HG03280 (cell line): ENCODE results near the gene SWAP70.
"Not testable (repeated sequence)": the region's sequence is repeated elsewhere in the genome, so short reads cannot be mapped to it uniquely, and the experiment has no call there.

ENCODE experiments used
- ATAC-seq: cut with Tn5 transposase; IDR thresholded peaks from one replicate; pipeline ENCODE4 v1.9.1; 2021; ENCODE audit warnings: mild to moderate bottlenecking, moderate library complexity; ENCODE audit not compliant: unreplicated experiment

The SWAP70 gene

GRCh38 chr11:9718147-9718546 lies 54.3 kb downstream of the SWAP70 start:
- ATAC-seq: no peak

DNA sequence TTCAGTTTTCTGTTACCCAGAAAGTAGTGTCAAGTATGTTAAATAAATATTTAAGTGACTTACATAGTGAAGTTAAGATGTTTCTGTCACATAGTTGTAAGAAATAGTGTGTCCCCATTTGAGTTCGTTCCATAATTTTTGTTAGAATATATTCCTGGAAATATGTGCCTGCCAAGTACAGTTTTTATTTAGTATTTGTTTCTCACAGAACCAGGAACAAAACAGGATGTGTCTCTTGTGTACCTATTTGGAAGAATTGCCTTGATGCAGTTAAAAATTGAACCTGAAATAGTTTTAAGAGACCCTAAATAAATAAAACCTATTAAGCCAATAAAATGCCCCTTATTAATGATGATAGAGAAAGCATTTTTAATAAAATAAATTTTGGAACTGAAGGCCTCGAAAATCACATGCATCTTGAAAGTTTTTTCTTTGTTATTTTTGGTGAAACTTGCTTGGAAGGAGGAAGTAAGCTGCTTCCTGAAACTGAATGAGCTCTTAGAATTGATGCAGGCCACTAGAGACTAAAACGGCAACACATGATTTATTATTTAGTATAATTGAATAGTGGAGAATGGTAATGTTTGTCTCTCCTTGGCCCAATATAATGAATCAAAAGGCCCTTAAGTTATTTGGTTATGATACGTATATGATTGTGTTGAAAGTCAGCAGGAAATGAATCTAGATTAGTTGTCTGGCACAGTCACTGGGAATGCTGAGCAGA lies 55.9 kb downstream of the SWAP70 start:
- ATAC-seq: no peak

DNA sequence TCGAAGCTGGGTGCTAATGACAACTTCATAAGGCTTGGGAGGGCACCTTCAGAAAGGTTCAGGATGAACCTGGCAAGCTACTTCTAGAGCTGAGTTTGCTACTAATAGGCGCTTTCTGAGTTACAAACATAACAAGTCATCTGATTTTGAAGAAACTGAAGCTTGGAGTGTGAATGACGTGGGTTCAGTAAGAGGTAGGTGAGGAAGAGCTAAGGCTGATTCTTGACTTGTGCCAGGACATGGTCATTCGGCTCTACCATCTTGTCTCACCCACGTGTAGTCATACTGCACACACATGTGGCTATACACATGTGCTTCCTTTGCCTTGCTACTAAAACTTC lies 56.4 kb downstream of the SWAP70 start:
- ATAC-seq: no peak

GRCh38 chr11:9722023-9722422 lies 58.1 kb downstream of the SWAP70 start:
- no peak for ATAC-seq

DNA sequence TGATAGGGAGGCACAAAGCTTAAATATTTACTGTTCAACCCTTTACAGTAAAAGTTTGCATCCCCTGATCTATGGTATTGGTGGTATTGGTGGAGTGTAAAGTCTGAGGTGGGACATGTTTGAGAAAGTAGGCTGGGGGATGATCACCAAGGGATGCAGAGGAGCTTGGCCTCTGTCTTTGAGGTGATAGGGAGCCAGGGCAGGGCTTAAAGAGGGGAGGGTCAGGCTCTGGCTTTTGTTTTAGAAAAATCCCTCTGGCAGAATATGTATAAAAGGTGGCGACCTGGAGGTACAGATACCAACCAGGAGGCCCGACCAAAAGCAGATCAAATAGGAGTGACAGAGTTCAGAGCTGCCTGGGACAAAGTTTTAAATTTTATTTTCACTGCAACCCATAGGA lies 59.0 kb downstream of the SWAP70 start:
- ATAC-seq: no peak

DNA sequence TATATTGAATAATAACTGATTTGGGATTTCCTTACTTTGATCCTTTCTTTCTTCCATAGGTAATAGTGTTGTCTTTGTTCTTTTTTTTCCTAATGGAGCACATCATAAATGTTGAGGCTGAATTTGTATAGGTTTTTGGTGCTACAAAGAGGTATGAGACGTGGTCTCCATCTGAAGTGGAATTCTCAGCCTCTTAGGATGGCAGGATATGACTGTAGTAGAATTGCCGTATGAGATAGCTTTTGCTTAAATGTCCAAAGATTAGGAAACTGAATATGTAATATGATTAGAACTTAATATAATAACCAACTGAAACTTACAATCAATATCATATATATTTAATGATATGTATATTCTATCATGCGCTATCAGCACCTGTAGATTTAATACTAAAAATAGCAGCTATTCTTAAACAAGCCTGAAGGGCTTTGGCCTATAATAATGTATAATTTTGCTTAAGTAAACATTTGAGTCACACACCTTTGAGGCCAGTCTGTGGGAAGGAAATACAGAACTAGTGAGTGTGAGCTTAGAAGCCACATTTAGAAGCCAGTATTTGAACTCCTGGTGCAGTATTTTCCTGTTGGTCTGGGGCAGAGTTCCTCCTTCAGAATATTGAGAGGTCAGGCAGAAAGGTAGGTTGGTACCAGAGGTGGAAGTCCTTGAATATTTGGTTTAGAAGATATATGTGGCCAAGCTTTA lies 62.6 kb downstream of the SWAP70 start:
- no peak for ATAC-seq

GRCh38 chr11:9728058-9728457 lies 64.2 kb downstream of the SWAP70 start:
- ATAC-seq: no peak

DNA sequence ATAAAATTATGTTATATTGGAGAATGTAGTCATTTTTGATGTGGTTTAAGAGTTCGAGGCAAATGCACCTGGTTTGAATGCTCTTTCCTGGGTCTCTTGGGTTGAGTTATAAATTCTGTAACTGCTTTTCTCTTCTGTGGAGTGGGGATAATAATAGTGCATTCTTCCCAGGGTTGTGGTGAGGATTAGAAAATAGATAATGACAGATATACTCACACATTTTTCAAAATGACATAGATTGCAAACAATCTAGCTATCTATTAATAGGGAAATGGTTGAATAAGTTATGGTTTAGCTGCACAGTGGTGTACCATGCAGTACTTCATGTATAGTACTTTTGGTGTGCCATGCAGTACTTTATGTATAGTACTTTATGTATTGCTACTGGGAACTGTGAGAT lies 67.4 kb downstream of the SWAP70 start:
- no peak for ATAC-seq

DNA sequence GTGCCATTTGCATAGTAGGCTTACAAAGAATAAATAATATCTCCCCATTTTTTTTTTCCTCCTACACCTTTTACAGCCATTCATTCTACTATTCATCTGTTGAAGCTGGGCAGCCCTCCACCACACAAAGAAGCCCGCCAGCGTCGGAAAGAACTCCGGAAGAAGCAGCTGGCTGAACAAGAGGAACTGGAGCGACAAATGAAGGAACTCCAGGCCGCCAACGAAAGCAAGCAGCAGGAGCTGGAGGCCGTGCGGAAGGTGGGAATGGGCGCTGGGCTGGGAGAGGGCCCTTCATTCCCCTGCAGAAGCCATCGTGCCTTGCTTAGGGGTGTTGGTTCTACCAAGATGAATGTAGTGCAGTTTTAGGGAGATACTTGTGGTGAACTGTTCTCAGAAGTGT lies 68.6 kb downstream of the SWAP70 start:
- no peak for ATAC-seq

GRCh38 chr11:9733212-9733611 lies 69.3 kb downstream of the SWAP70 start:
- no peak for ATAC-seq

DNA sequence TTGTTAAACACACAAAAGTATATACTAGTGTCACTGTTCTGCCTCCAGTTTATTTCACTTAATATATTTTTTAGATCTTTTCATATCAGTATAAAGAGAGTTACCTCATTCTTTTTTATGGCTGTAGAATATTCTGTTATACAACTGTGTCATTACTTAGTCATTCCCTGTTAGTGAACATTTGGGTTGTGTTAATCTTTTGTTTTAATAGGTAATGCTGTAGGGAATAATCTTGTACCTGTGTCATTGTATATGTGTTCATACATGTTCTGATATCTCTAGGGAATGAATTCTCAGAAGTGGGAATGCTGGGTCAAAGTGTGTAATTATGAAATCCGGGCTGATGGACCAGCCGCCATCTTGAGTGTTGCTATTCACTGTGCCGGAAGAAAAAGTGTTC lies 71.4 kb downstream of the SWAP70 start:
- no peak for ATAC-seq

DNA sequence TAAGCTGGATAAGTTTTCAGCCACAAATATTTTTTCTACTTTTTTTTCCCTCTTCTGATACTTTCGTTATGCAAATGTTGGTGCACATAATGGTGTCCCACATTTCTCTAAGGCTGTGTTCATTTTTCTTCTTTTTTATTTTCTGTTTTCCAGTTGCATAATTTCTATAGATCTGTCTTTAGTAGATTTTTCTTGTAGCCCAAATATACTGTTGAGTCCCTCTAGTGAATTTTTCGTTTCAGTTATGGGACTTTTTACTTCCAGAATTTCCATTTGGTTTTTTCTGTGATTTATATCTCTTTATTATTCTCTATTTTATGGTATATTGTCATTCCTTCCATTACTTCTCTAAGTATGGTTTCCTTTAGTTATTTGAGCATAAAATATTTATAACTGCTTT lies 72.0 kb downstream of the SWAP70 start:
- no peak for ATAC-seq

DNA sequence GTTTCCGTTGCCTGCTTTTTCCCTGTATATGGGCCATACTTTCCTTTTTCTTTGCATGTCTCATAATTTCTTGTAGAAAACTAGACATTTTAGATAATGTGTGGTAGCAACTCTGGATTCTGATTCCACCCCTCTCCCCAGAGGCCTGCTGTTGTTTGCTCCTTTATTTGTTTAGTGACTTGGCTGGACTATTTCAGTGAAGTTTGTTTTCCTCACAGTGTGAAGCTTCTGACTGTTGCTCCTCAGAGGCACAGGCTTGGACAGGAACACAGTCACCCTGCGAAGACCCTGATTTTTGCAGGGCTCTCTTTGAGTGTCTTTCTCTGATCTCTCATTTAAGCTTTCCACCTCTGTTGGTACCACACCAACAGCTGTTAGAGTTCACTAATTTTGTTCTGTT lies 72.5 kb downstream of the SWAP70 start:
- no peak for ATAC-seq

GRCh38 chr11:9738116-9738515 lies 74.2 kb downstream of the SWAP70 start:
- no peak for ATAC-seq

- no peak for ATAC-seq
These were observed 74.8 kb downstream of the SWAP70 start for GRCh38 chr11:9738707-9739106.

DNA sequence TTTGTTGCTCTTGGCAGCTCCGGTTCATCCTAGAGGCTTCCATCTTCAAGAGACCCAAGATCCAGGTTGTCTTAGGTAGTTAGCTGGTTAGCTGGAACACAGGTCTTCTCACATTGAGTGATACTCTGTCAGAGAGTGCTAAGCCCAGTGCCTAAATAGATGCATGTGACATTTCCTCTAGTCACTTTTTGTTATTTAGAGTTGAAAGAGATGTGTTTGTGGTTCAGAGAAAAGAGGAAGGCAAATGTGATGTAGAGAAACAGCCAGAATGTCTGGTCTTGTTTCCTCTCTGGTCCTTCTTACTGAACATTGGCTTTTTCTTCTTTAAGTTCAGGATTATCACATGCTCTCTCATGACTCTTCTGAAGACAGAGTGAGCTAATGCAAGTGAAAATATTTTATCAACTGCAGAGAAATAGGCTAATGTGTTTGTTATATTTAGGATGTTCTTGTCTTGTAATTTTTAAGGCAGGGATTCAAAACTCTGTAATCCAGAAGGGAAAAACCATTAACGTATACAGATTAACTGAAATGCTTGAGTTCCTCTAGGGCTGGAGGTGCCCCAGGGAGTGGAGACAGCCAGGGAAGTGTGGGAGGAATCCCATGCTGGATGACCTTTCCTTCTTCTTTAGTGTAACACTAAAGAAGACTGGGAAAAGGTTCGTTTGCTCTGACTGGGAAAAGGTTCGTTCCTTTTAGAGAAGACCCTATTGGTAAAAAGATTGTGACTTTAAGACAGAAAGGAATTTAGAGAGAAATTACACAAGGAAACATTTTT lies 75.4 kb downstream of the SWAP70 start:
- peak; percentile 43 for ATAC-seq

DNA sequence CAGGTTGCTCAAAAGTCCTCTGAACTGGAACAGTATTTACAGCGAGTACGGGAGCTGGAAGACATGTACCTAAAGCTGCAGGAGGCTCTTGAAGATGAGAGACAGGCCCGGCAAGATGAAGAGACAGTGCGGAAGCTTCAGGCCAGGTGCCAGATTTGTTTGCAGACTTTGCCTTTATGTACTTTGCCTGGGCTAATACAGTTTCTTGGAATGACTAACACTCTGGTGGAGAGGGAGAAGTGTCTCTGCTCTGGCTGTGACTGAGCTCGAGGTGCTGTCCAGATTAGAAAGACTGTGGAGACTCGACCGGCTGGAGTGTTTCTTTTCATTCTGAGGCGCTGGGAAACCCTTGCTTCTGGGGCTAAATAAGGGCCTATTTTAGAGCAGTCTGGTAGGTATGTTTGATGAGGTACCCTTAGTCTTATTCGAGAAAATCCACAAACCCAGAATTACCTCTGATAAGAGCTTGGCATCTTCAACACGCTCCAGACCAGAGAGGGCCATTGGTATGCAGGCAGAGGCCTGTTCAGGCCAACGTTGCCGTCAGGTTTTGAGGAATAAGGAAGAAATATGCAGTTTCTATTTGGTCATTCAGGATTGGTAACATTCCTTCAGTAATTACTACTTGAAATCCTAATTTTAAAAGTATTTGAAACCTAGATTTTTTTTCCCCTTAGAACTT lies 76.5 kb downstream of the SWAP70 start:
- ATAC-seq: peak; percentile 47

DNA sequence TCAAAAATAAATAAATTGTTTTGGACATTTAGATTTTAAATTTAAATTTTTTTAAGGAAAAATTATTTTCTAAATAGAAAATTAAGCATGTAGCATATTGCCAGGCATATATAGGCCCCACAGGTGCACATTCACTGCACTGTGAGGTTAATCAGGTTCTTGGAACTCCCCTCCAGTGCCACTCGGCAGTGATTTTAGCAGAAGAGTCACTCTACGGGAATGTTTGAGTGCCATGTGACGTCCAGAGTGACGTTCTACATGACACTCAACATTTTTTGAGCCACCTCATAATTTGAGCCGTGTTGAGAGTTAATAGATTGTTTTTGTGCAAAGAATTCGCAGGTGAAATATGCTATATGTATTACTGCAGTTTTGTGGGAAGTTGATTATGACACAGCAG lies 77.4 kb downstream of the SWAP70 start:
- ATAC-seq: no peak

GRCh38 chr11:9743512-9743911 lies 79.6 kb downstream of the SWAP70 start:
- not testable (repeated sequence) for ATAC-seq

- ATAC-seq: no peak
These were observed 81.7 kb downstream of the SWAP70 start for GRCh38 chr11:9745411-9746211.

DNA sequence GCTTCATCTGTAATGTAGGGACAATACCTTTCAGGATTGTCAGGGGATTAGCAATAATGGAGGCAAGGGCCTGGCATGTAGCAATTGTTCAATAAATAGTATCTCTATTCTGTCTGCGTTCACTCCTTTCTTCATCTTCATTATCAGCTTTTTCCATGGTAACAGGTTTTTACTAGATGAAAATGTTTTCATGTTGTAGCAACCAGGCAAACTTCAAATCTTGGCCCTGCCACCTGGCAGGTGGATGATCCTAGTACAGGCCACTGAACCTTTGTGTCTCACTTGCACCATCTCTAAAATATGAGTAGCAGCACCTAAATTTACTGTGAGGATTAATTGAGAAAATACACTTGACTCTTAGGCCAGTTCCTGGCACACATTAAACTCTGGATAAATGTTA lies 83.4 kb downstream of the SWAP70 start:
- ATAC-seq: no peak
